MG63 (cell line): ENCODE results near the gene PCDHA12. TPM values are rescaled to one million over a fixed set of nuclear protein-coding genes. Genes with fewer than 3 reads are reported as not detected.
"Not testable (repeated sequence)": the region's sequence is repeated elsewhere in the genome, so short reads cannot be mapped to it uniquely, and the experiment has no call there.

Experiments used
- DNase-seq: peaks from one replicate; pipeline ENCODE4 v3.0.0-alpha.2; 2020
- H3K27me3 ChIP-seq: fragments of 250-450 bp; sonication (Bioruptor Pico); 2 replicates; pipeline ENCODE4 v1.5.1; 2020; ENCODE audit warnings: mild to moderate bottlenecking, moderate library complexity
- H3K36me3 ChIP-seq: fragments of 250-450 bp; sonication (Bioruptor Pico); 2 replicates; pipeline ENCODE4 v1.5.1; 2020; ENCODE audit warnings: mild to moderate bottlenecking, moderate library complexity
- H3K4me3 ChIP-seq: fragments of 250-450 bp; sonication (Bioruptor Pico); 2 replicates; pipeline ENCODE4 v1.5.1; 2020; ENCODE audit warnings: mild to moderate bottlenecking, moderate library complexity
- H3K9me3 ChIP-seq: fragments of 250-450 bp; sonication (Bioruptor Pico); 2 replicates; pipeline ENCODE4 v1.5.1; 2020; ENCODE audit warnings: mild to moderate bottlenecking, moderate library complexity
- total RNA-seq: library from RNA; depleted of rRNA; stranded (reverse); fragments of >200 nt; shearing (Covaris generic); gene quantifications from 2 replicates; pipeline ENCODE4 v1.2.3, GENCODE V29; 2014; ENCODE audit warnings: low replicate concordance; rRNA removed

Gene PCDHA12
- not detected in 2 replicates for total RNA-seq

GRCh38 chr5:140875085-140876065 lies at the start of gene PCDHA12:
Gene PCDHA12 (plus strand): TSS chr5:140875308. CDS start chr5:140875473, 165 bp downstream.
- DNase-seq: no peak

GRCh38 chr5:140827704-140828361 lies 47.3 kb upstream of the PCDHA12 start, which contains the start of gene PCDHA6:
Gene PCDHA6 (plus strand): TSS chr5:140827960. CDS start chr5:140828092, 132 bp downstream.
- Histone ChIP-seq H3K27me3 (peaks cover 6% of the 10 kb centered on the region), H3K9me3 (no peaks in the 10 kb centered on the region), H3K36me3 (no peaks in the 10 kb centered on the region), H3K4me3 (no peak within 1 kb of the TSS)
- no peak for DNase-seq

More at GRCh38 chr5:140875085-140876065, at the start of gene PCDHA12:
- H3K4me3 ChIP-seq: no peak within 1 kb of the TSS
- H3K36me3 ChIP-seq: no peaks in the 10 kb centered on the region
- H3K27me3 ChIP-seq: no peaks in the 10 kb centered on the region; the same call in 1 of the 2 replicates
- H3K9me3 ChIP-seq: no peaks in the 10 kb centered on the region

- DNase-seq: no peak
- no peaks in the 10 kb centered on the region for H3K9me3 ChIP-seq
- no peak overlapping the region for H3K4me3 ChIP-seq
- no peaks in the 10 kb centered on the region for H3K36me3 ChIP-seq
- peaks cover 9% of the 10 kb centered on the region for H3K27me3 ChIP-seq
Observed at GRCh38 chr5:140828362-140828737, 46.8 kb upstream of the PCDHA12 start.

- not testable (repeated sequence) for H3K27me3 ChIP-seq, H3K4me3 ChIP-seq, H3K9me3 ChIP-seq, H3K36me3 ChIP-seq, DNase-seq
Observed at GRCh38 chr5:140829511-140830501, 45.3 kb upstream of the PCDHA12 start.

GRCh38 chr5:140833993-140834392 lies 41.1 kb upstream of the PCDHA12 start, which contains the start of gene PCDHA7:
Gene PCDHA7 (plus strand): TSS chr5:140834269. CDS start chr5:140834384, 115 bp downstream.
- Histone ChIP-seq H3K27me3 (peaks cover 7% of the 10 kb centered on the region), H3K4me3 (no peak within 1 kb of the TSS), H3K9me3 (peaks cover 8% of the 10 kb centered on the region), H3K36me3 (no peaks in the 10 kb centered on the region)
- DNase-seq: no peak

GRCh38 chr5:140834439-140835008 lies 40.6 kb upstream of the PCDHA12 start:
- H3K27me3 ChIP-seq, DNase-seq, H3K4me3 ChIP-seq, H3K36me3 ChIP-seq, H3K9me3 ChIP-seq: not testable (repeated sequence)

GRCh38 chr5:140835622-140836510 lies 39.2 kb upstream of the PCDHA12 start:
- H3K9me3 ChIP-seq: peaks cover 10% of the 10 kb centered on the region
- peaks cover 10% of the 10 kb centered on the region for H3K27me3 ChIP-seq
- no peaks in the 10 kb centered on the region for H3K36me3 ChIP-seq
- no peak for DNase-seq
- no peak overlapping the region for H3K4me3 ChIP-seq

- H3K27me3 ChIP-seq: peaks cover 3% of the 10 kb centered on the region; the same call in 1 of the 2 replicates
- no peak for DNase-seq
- no peaks in the 10 kb centered on the region for H3K36me3 ChIP-seq
- H3K9me3 ChIP-seq: peaks cover 5% of the 10 kb centered on the region
- H3K4me3 ChIP-seq: no peak within 1 kb of the TSS
Observed at GRCh38 chr5:140840978-140841962, 33.8 kb upstream of the PCDHA12 start, which contains the start of gene PCDHA8. Gene PCDHA8 (plus strand): TSS chr5:140841187. CDS start chr5:140841322, 135 bp downstream.

GRCh38 chr5:140842798-140843733 lies 32.0 kb upstream of the PCDHA12 start:
- peaks cover 6% of the 10 kb centered on the region for H3K27me3 ChIP-seq
- H3K36me3 ChIP-seq: no peaks in the 10 kb centered on the region
- no peak for DNase-seq
- peaks cover 10% of the 10 kb centered on the region for H3K9me3 ChIP-seq
- H3K4me3 ChIP-seq: no peak overlapping the region

GRCh38 chr5:140848139-140849102 lies 26.7 kb upstream of the PCDHA12 start, which contains the start of gene PCDHA9:
Gene PCDHA9 (plus strand): TSS chr5:140848382. CDS start chr5:140848496, 114 bp downstream.
- not testable (repeated sequence) for H3K27me3 ChIP-seq, H3K4me3 ChIP-seq, DNase-seq, H3K9me3 ChIP-seq, H3K36me3 ChIP-seq

GRCh38 chr5:140849831-140850634 lies 25.1 kb upstream of the PCDHA12 start:
- DNase-seq, H3K4me3 ChIP-seq, H3K9me3 ChIP-seq, H3K36me3 ChIP-seq, H3K27me3 ChIP-seq: not testable (repeated sequence)
